Cardiac fibroblast (primary cell): ENCODE data around the gene MARCHF3.

Source experiments
- DNase-seq, 2 donors: peaks; one replicate each; pipeline versions ENCODE4 v3.0.0 to v3.0.0-alpha.2; 2010; ENCODE audit warnings: low read depth in 2 of 2
- H3K4me3 ChIP-seq, 2 donors: replicated peaks in 1 of 2; 1 replicate in 1 of 2; 2 replicates in 1 of 2; pipeline ENCODE4 v1.5.1; 2011; ENCODE audit warnings: low read depth in 2 of 2, low read length in 2 of 2, mild to moderate bottlenecking in 2 of 2, moderate library complexity in 1 of 2
- CTCF ChIP-seq: IDR thresholded peaks from one replicate; pipeline ENCODE4 v1.5.1; 2011; ENCODE audit warnings: low read depth, mild to moderate bottlenecking, low read length, inconsistent platforms

The MARCHF3 gene

GRCh38 chr5:127030259-127031146 lies at the start of gene MARCHF3:
Gene MARCHF3 (minus strand): TSS chr5:127030558. CDS start chr5:126918171, 112,387 bp downstream.
- peak; percentile 95 to 98 for DNase-seq
- peak within 1 kb of the TSS; percentile 82 to 90 for H3K4me3 ChIP-seq
- peak; percentile 37 for TF ChIP-seq CTCF

- no peak for TF ChIP-seq CTCF
Measured at GRCh38 chr5:127079994-127080491, 49.7 kb upstream of the MARCHF3 start.

GRCh38 chr5:127077366-127077765 lies 47.0 kb upstream of the MARCHF3 start:
- no peak for DNase-seq
- TF ChIP-seq CTCF: no peak
- H3K4me3 ChIP-seq: no peak overlapping the region

More at GRCh38 chr5:127079994-127080491, 49.7 kb upstream of the MARCHF3 start:
- no peak overlapping the region for H3K4me3 ChIP-seq
- DNase-seq: no peak

GRCh38 chr5:127076315-127077129 lies 46.2 kb upstream of the MARCHF3 start:
- no peak for TF ChIP-seq CTCF
- no peak overlapping the region for H3K4me3 ChIP-seq
- DNase-seq: peak; percentile 47 to 65

GRCh38 chr5:127074466-127074865 lies 44.1 kb upstream of the MARCHF3 start:
- H3K4me3 ChIP-seq: no peak overlapping the region
- TF ChIP-seq CTCF: no peak
- no peak for DNase-seq

GRCh38 chr5:127072861-127073846 lies 42.8 kb upstream of the MARCHF3 start, which contains the start of gene C5orf63:
Gene C5orf63 (minus strand): TSS chr5:127073502. CDS start chr5:127058995, 14,507 bp downstream.
- H3K4me3 ChIP-seq: peak within 1 kb of the TSS; percentile 52 to 56
- DNase-seq: peak; percentile 26 to 35
- peak; percentile 11 for TF ChIP-seq CTCF
